Ishikawa (cell line): ENCODE measurements around the gene TMEM184B.

Experiments used
- MAX ChIP-seq: IDR thresholded peaks from 2 replicates; pipeline ENCODE4 v1.6.1; 2012
- REST ChIP-seq: IDR thresholded peaks from 2 replicates; pipeline ENCODE4 v1.6.1; 2012; ENCODE audit warnings: low read depth, mild to moderate bottlenecking
- TEAD4 ChIP-seq: IDR thresholded peaks from 2 replicates; pipeline ENCODE4 v1.6.1; 2012
- USF1 ChIP-seq: IDR thresholded peaks from 2 replicates; pipeline ENCODE4 v1.6.1; 2012

GRCh38 chr22:38294193-38294592, 21.4 kb upstream of the TMEM184B start:
- no peak for TF ChIP-seq REST
- no peak for TF ChIP-seq USF1
- no peak for TF ChIP-seq MAX
- TF ChIP-seq TEAD4, result no peak
